B cell (primary cell): ENCODE results near the gene C3orf85. TPM values are rescaled to one million over a fixed set of nuclear protein-coding genes. Genes with fewer than 3 reads are reported as not detected.

Experiments
- ATAC-seq: fragments of 200-7000 bp; cut with Tn5 transposase; one replicate; pipeline ENCODE4 v1.10.0; 2021; ENCODE audit warnings: low read depth, mild to moderate bottlenecking, moderate number of reproducible peaks, moderate library complexity
- CTCF ChIA-PET: fragments of 350-600 bp; sonication (Branson Sonifier 250); formaldehyde crosslinking; loops from one replicate; lab custom pipeline; 2021; ENCODE audit warnings: antibody characterized with exemption, inconsistent platforms; lab: Charles Lee
- POLR2A ChIA-PET: fragments of 350-600 bp; sonication (Branson Sonifier 250); formaldehyde crosslinking; loops from one replicate; lab custom pipeline; 2021; ENCODE audit warnings: antibody characterized with exemption; lab: Charles Lee
- DNase-seq: peaks from one replicate; pipeline ENCODE4 v3.0.0; 2013
- H2AFZ ChIP-seq: 2 replicates; pipeline ENCODE4 v1.6.1; 2012; ENCODE audit warnings: mild to moderate bottlenecking, low read depth, low read length; ENCODE audit not compliant: insufficient read depth, poor library complexity, severe bottlenecking
- H3K27ac ChIP-seq, 2 donors: 1 replicate in 1 of 2; 2 replicates in 1 of 2; pipeline ENCODE4 v1.5.1; 2012 to 2013; ENCODE audit warnings: low read length in 2 of 2, mild to moderate bottlenecking in 2 of 2, moderate library complexity in 1 of 2
- H3K27me3 ChIP-seq, 4 experiments: fragments of 200-600 bp in 1 of 4; sonication (generic) in 1 of 4; replicated peaks in 1 of 4; 1 replicate in 2 of 4; 2 replicates in 2 of 4; pipeline versions ENCODE4 v1.6.1 to v1.7.0; 2013 to 2016; ENCODE audit warnings: low read length in 3 of 4, mild to moderate bottlenecking in 2 of 4, mixed read lengths in 1 of 4, moderate library complexity in 1 of 4; ENCODE audit not compliant: insufficient read depth in 4 of 4, control insufficient read depth in 3 of 4; ENCODE audit errors: control extremely low read depth in 1 of 4
- H3K36me3 ChIP-seq, 2 experiments: replicated peaks in 1 of 2; 1 replicate in 1 of 2; 2 replicates in 1 of 2; pipeline versions ENCODE4 v1.6.1 to v1.7.1; 2013; ENCODE audit warnings: low read length in 1 of 2; ENCODE audit not compliant: insufficient read depth in 2 of 2, control insufficient read depth in 1 of 2; ENCODE audit errors: control extremely low read depth in 1 of 2, extremely low read depth in 1 of 2
- H3K4me1 ChIP-seq, 2 donors: fragments of 200-600 bp in 1 of 2; sonication (generic) in 1 of 2; 1 replicate in 1 of 2; 2 replicates in 1 of 2; pipeline versions ENCODE4 v1.5.1 to v1.6.1; 2013 to 2017; ENCODE audit warnings: low read length in 2 of 2; ENCODE audit not compliant: control insufficient read depth in 2 of 2, insufficient read depth in 2 of 2
- H3K4me2 ChIP-seq: replicated peaks from 2 replicates; pipeline ENCODE3; 2012; ENCODE audit warnings: mild to moderate bottlenecking, low read depth, low read length; ENCODE audit not compliant: poor library complexity, severe bottlenecking
- H3K4me3 ChIP-seq, 5 experiments: fragments of 200-600 bp in 1 of 5; sonication (generic) in 1 of 5; 1 replicate in 3 of 5; 2 replicates in 2 of 5; pipeline versions ENCODE4 v1.5.1 to v1.7.0; 2011 to 2016; ENCODE audit warnings: low read length in 4 of 5, mild to moderate bottlenecking in 4 of 5, low read depth in 2 of 5, control low read depth in 1 of 5, moderate library complexity in 1 of 5; ENCODE audit not compliant: insufficient read depth in 1 of 5; ENCODE audit errors: control extremely low read depth in 1 of 5, extremely low read depth in 1 of 5
- H3K79me2 ChIP-seq: fragments of 200-600 bp; sonication (generic); one replicate; pipeline ENCODE4 v1.6.0; 2016; ENCODE audit warnings: low read length; ENCODE audit not compliant: control insufficient read depth, insufficient read depth
- H3K9ac ChIP-seq: fragments of 200-600 bp; sonication (generic); 2 replicates; pipeline ENCODE4 v1.6.1; 2017; ENCODE audit warnings: mild to moderate bottlenecking, low read length, moderate library complexity
- H3K9me3 ChIP-seq, 3 donors: one replicate each; pipeline versions ENCODE4 v1.6.1 to v1.7.1; 2013; ENCODE audit warnings: low read length in 2 of 3; ENCODE audit not compliant: control insufficient read depth in 2 of 3, insufficient read depth in 1 of 3; ENCODE audit errors: control extremely low read depth in 1 of 3
- H4K20me1 ChIP-seq: 2 replicates; pipeline ENCODE4 v1.6.0; 2012; ENCODE audit warnings: mild to moderate bottlenecking, low read length; ENCODE audit not compliant: insufficient read depth, control insufficient read depth, poor library complexity, severe bottlenecking
- H3K27ac Mint-ChIP-seq: one replicate; pipeline ENCODE4 v1.8.0; 2021; ENCODE audit warnings: mixed read lengths
- H3K27me3 Mint-ChIP-seq: one replicate; pipeline ENCODE4 v1.8.0; 2021; ENCODE audit warnings: mixed read lengths
- H3K4me1 Mint-ChIP-seq: one replicate; pipeline ENCODE4 v1.8.0; 2021; ENCODE audit warnings: mixed read lengths
- H3K4me3 Mint-ChIP-seq: one replicate; pipeline ENCODE4 v1.8.0; 2021; ENCODE audit warnings: mixed read lengths
- H3K9me3 Mint-ChIP-seq: one replicate; pipeline ENCODE4 v1.8.0; 2022; ENCODE audit warnings: mixed read lengths; ENCODE audit not compliant: insufficient read depth
- CTCF ChIP-seq: fragments of 200-600 bp; IDR thresholded peaks from one replicate; pipeline ENCODE4 v1.8.0; 2022; ENCODE audit warnings: antibody characterized with exemption, mild to moderate bottlenecking
- EZH2 ChIP-seq: IDR thresholded peaks from 2 replicates; pipeline ENCODE4 v1.6.1; 2012; ENCODE audit warnings: borderline replicate concordance, low read depth, mild to moderate bottlenecking, moderate library complexity, low read length; ENCODE audit not compliant: insufficient read depth, poor library complexity, severe bottlenecking
- WGBS: methylation state at CpG from one replicate; pipeline ENCODE4 v1.1.5; 2013; ENCODE audit warnings: missing lambda C conversion rate; ENCODE audit not compliant: insufficient coverage; 5-methylcytosine and 5-hydroxymethylcytosine counted together
- intact Hi-C: fragments of 100-400 bp; cut with micrococcal nuclease; formaldehyde crosslinking; loops from one replicate; pipeline ENCODE4 v1.10.0; 2022
- polyA plus RNA-seq: library from polyadenylated mRNA; depleted of rRNA; stranded (reverse); fragments of >200 nt; gene quantifications from 2 replicates; pipeline ENCODE4 v1.2.3, GENCODE V29; 2012
- total RNA-seq, 2 donors: library from RNA; stranded (reverse); fragments of 120-200 nt in 1 of 2; gene quantifications; 1 replicate in 1 of 2; 2 replicates in 1 of 2; pipeline versions ENCODE4 v1.2.3 to v1.2.4, GENCODE V29; 2013 to 2022

The C3orf85 gene
- total and polyA plus RNA-seq, 2 donors (not counting 1 experiment from before 2014, with no cell fraction given): not detected

DNA sequence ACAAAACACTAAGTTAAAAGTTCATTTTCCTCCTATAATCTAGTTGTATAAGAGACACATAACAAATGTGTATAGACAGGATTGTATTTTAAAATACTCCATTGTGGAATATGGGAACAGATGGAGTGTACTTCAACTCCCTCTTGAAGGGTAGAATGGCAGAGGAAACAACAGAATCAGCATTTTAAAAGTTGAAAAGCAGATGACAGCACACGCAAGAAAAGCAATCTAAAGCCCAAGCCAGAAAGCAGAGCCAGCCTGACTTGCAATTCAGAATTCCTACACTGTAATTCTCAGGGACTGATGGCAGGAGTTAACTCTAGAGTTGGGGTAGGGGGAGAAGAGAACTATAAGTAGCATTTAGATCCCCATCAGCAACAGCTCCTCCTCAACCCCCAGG, 41.4 kb upstream of the C3orf85 start:
- no peak for DNase-seq
- TF ChIP-seq CTCF (no peak), EZH2 (no peak)
- intact Hi-C loops: no loop called here
- Histone ChIP-seq H3K79me2 (no peaks in the 10 kb centered on the region), H3K27me3 (no peaks in the 10 kb centered on the region), H4K20me1 (no peaks in the 10 kb centered on the region), H3K4me3 (no peak overlapping the region), H3K36me3 (no peaks in the 10 kb centered on the region), H2AFZ (no peak overlapping the region), H3K27ac (no peak overlapping the region), H3K4me2 (no peak overlapping the region), H3K4me1 (no peaks in the 10 kb centered on the region), H3K9me3 (no peaks in the 10 kb centered on the region), H3K9ac (no peak overlapping the region)
- no CpG with 5 or more reads among the region's 1 CpG for WGBS
- no peak for ATAC-seq
- CTCF ChIA-PET: no interaction called here
- POLR2A ChIA-PET: no interaction called here
- Mint-ChIP-seq H3K9me3 (no peaks in the 10 kb centered on the region), H3K27ac (no peak overlapping the region), H3K4me3 (no peak overlapping the region), H3K4me1 (no peaks in the 10 kb centered on the region), H3K27me3 (no peaks in the 10 kb centered on the region)

DNA sequence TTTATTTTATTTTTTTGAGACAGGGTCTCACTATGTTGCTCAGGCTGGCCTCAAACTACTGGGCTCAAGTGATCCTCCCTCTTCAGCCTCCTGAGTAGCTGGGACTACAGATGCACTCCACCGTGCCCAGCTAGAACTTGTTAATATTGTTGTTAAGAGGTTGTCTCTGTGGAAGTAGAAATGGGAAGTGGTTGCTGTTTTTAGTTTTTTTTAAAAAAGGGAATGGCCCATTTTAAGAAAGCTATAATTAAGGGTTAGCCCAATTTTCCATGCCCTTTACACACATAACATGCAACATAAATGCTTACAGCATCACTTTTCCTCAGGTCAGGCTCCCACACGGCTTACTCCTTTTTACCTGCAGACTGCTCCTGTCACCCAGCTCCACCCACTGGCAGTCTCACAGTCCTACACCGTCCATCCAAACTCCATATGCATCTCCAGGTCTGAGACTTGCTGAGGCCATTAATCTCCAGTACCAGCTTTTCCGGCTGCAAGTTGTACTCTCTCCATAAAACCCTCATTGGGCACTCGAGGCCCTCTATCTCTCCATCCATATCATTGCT, 38.4 kb upstream of the C3orf85 start:
- H4K20me1 ChIP-seq: no peaks in the 10 kb centered on the region
- H3K4me1 Mint-ChIP-seq: no peaks in the 10 kb centered on the region
- H3K9me3 Mint-ChIP-seq: no peaks in the 10 kb centered on the region
- ChIA-PET CTCF (interaction anchor here (1.3 kb wide), 1 partner anchor 74 kb away, joined by 5 read pairs; no protein-coding TSS in a partner anchor), POLR2A (no interaction called here)
- H2AFZ ChIP-seq: no peak overlapping the region
- intact Hi-C loops: no loop called here
- no peak overlapping the region for H3K4me3 Mint-ChIP-seq
- WGBS: 93% methylated on average over 3 of the region's 5 CpGs
- H3K9ac ChIP-seq: no peak overlapping the region
- H3K4me2 ChIP-seq: no peak overlapping the region
- H3K27me3 Mint-ChIP-seq: no peaks in the 10 kb centered on the region
- ATAC-seq: no peak
- no peak for DNase-seq
- H3K27ac ChIP-seq: no peak overlapping the region
- H3K4me1 ChIP-seq: no peaks in the 10 kb centered on the region
- no peaks in the 10 kb centered on the region for H3K79me2 ChIP-seq
- H3K27me3 ChIP-seq: no peaks in the 10 kb centered on the region
- H3K4me3 ChIP-seq: no peak overlapping the region
- no peaks in the 10 kb centered on the region for H3K36me3 ChIP-seq
- no peaks in the 10 kb centered on the region for H3K9me3 ChIP-seq
- no peak for TF ChIP-seq EZH2
- TF ChIP-seq CTCF: no peak
- H3K27ac Mint-ChIP-seq: no peak overlapping the region
